ENCODE results near the gene MLPH.

MLPH gene

GRCh38 chr2:237603718-237604362, 116.8 kb downstream of the MLPH start:
- ChIA-PET POLR2A (no interaction called here), CTCF (no interaction called here)
- TF ChIP-seq CTBP1 (IDR thresholded peaks at IDR 0.05; ENCODE audit: borderline replicate concordance) (no peak), NFRKB (IDR thresholded peaks at IDR 0.05) (no peak), FOXM1 (IDR thresholded peaks at IDR 0.05; ENCODE audit: borderline replicate concordance) (no peak), FOXA1 (IDR thresholded peaks at IDR 0.05) (no peak), ARNT (IDR thresholded peaks at IDR 0.05) (no peak), LEF1 (IDR thresholded peaks at IDR 0.05; ENCODE audit: borderline replicate concordance) (no peak), PKNOX1 (IDR thresholded peaks at IDR 0.05) (no peak), ZNF384 (IDR thresholded peaks at IDR 0.05) (no peak), FOXK2 (IDR thresholded peaks at IDR 0.05) (no peak), L3MBTL2 (conservative IDR thresholded peaks at IDR 0.05) (no peak), ELF4 (IDR thresholded peaks at IDR 0.05) (no peak), HDGF (IDR thresholded peaks at IDR 0.05; ENCODE audit: borderline replicate concordance) (no peak), TARDBP (IDR thresholded peaks at IDR 0.05) (no peak), SUZ12 (IDR thresholded peaks at IDR 0.05) (no peak), BHLHE40 (IDR thresholded peaks at IDR 0.05; ENCODE audit: borderline replicate concordance) (no peak), SP1 (IDR thresholded peaks at IDR 0.05) (no peak)
- DNase-seq (ENCODE audit: extremely low spot score) = no peak

DNA sequence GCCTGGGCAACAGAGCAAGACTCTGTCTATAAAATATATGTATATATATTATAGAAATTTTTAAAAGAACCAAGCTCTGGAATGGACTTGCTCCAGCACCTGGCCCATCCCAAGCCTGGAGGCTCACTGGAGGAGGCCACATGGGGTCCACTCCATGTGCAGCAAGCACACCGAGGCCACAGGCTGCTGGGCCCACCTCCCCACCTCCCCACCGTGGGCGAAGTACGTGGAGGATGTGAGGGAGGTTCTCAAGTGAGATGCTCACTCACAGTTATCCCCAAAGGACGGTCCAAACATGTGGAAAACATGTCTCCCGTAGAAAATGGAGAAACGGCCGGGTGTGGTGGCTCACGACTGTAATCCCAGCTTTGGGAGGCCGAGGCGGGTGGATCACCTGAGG, 117.3 kb downstream of the MLPH start:
- TF ChIP-seq L3MBTL2 (conservative IDR thresholded peaks at IDR 0.05) = no peak
- no peak for DNase-seq (ENCODE audit: extremely low spot score)
- ChIA-PET POLR2A (no interaction called here), CTCF (no interaction called here)
